ENCODE results near the gene DNAL1. TPM values are rescaled to one million over a fixed set of nuclear protein-coding genes. Genes with fewer than 3 reads are reported as not detected.

DNAL1 gene
- total RNA-seq, 1 donor from 2014 or later = 14.7 TPM

- intact Hi-C loops (cut with DNase I) = no loop called here
- Histone ChIP-seq H3K27me3 (ENCODE audit: low read depth) (no peaks in the 10 kb centered on the region), H3K4me3 (no peak overlapping the region), H3K36me3 (no peaks in the 10 kb centered on the region), H3K9me3 (no peaks in the 10 kb centered on the region), H3K4me1 (peaks cover 98% of the 10 kb centered on the region), H3K27ac (peak overlapping the region; percentile 88)
- DNase-seq (no peak), ATAC-seq (no peak)
- TF ChIP-seq, protein P1, sequence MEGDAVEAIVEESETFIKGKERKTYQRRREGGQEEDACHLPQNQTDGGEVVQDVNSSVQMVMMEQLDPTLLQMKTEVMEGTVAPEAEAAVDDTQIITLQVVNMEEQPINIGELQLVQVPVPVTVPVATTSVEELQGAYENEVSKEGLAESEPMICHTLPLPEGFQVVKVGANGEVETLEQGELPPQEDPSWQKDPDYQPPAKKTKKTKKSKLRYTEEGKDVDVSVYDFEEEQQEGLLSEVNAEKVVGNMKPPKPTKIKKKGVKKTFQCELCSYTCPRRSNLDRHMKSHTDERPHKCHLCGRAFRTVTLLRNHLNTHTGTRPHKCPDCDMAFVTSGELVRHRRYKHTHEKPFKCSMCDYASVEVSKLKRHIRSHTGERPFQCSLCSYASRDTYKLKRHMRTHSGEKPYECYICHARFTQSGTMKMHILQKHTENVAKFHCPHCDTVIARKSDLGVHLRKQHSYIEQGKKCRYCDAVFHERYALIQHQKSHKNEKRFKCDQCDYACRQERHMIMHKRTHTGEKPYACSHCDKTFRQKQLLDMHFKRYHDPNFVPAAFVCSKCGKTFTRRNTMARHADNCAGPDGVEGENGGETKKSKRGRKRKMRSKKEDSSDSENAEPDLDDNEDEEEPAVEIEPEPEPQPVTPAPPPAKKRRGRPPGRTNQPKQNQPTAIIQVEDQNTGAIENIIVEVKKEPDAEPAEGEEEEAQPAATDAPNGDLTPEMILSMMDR (IDR thresholded peaks at IDR 0.05) = no peak
These were observed 105.1 kb downstream of the DNAL1 start for GRCh38 chr14:73749706-73750530.

GRCh38 chr14:73750531-73750901 lies 105.7 kb downstream of the DNAL1 start:
- intact Hi-C loops (cut with DNase I) = no loop called here
- H3K4me3 ChIP-seq = no peak overlapping the region
- peak overlapping the region; percentile 88 for H3K27ac ChIP-seq
- DNase-seq = no peak
- no peak for ATAC-seq
- TF ChIP-seq, protein P1 (IDR thresholded peaks at IDR 0.05) = no peak
- H3K36me3 ChIP-seq = no peaks in the 10 kb centered on the region
- no peaks in the 10 kb centered on the region for H3K27me3 ChIP-seq (ENCODE audit: low read depth)
- peaks cover 98% of the 10 kb centered on the region for H3K4me1 ChIP-seq
- H3K9me3 ChIP-seq = no peaks in the 10 kb centered on the region

DNA sequence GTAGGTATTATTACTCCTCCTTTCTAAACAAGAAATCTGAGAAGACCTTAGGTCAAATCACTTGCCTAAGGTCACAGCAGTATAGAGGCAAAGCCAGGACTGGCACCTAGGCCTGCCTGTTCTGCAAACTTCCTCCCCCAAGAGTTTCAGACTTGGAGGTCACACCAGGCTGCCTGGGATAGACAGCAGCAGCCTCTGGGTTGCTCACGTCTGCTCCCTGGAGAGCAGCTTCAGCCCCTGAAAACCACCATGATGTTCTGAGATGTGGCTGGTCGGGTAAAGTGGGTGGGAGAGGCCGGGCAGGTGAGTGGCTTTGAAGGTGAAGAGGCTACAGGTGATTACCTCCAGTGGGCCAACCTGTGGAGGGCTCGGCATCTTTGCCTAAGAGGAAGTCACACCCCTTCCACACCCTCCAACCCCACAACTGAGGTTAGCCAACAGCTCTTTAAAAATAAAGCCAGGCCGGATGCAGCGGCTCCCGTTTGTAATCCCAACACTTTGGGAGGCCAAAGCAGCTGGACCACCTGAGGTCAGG lies 106.4 kb downstream of the DNAL1 start:
- TF ChIP-seq, protein P1 (IDR thresholded peaks at IDR 0.05) = no peak
- Histone ChIP-seq H3K9me3 (no peaks in the 10 kb centered on the region), H3K27me3 (ENCODE audit: low read depth) (no peaks in the 10 kb centered on the region), H3K4me3 (no peak overlapping the region), H3K4me1 (peaks cover 98% of the 10 kb centered on the region), H3K27ac (peak overlapping the region; percentile 88), H3K36me3 (no peaks in the 10 kb centered on the region)
- no peak for DNase-seq
- ATAC-seq = peak in 1 of 2 donors; percentile 14
- intact Hi-C loops (cut with DNase I) = no loop called here

DNA sequence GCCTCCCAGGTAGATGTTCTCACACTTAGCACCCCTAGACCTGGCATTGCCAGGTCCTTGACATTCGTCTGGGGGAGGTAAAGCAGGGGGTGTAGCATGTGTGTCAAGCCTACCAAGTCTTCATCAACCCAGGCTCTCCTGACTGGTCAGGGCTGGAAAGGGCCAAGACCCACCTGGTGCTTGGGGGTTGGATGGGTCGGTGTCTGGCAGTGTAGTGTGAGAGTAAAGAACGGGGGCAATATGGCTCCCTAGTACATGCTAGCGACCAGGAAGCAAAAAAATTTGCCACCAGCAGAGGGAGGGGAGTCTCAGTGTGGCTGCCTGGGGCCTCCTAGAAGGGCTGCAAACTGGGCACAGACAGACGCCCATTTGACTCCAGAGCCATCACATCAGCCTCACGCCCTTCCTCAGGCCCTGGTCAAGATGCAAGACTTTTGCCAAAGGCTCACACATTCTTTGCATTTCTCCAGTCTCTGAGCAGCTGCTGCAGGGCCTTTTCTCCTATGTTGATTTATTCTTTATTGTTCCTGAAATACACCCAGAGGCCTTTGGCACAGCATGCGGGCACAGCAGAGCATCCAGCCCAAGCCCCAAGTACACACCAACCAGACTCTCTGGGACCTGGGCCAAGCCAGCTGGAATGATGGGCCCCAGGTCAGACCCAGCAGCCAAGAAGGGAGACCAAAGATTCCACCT lies 107.7 kb downstream of the DNAL1 start:
- Histone ChIP-seq H3K4me3 (no peak overlapping the region), H3K9me3 (no peaks in the 10 kb centered on the region), H3K27me3 (ENCODE audit: low read depth) (no peaks in the 10 kb centered on the region), H3K4me1 (peaks cover 98% of the 10 kb centered on the region), H3K36me3 (no peaks in the 10 kb centered on the region), H3K27ac (peak overlapping the region; percentile 88)
- ATAC-seq = peak; percentile 27 to 45
- intact Hi-C loops (cut with DNase I) = no loop called here
- TF ChIP-seq, protein P1 (IDR thresholded peaks at IDR 0.05) = no peak
- no peak for DNase-seq

Other genes with a start within 250 kb of the DNAL1 start
- gene NUMB, start 186.4 kb upstream of the DNAL1 start, total RNA-seq = 126 TPM
- gene RIOX1, start 154.1 kb upstream of the DNAL1 start, total RNA-seq = 12.9 TPM
- 21.7 TPM for gene ACOT1, start 107.8 kb upstream of the DNAL1 start, total RNA-seq
- 1.4 TPM for gene HEATR4, start 86.0 kb upstream of the DNAL1 start, total RNA-seq
- gene ACOT2, start 75.8 kb upstream of the DNAL1 start, total RNA-seq = 52.9 TPM
- 5.0 TPM for gene ACOT4, start 53.1 kb upstream of the DNAL1 start, total RNA-seq
- gene ACOT6, start 32.5 kb upstream of the DNAL1 start, total RNA-seq = not detected
- 24.4 TPM for gene PNMA1, start 69.4 kb downstream of the DNAL1 start, total RNA-seq
- 10.8 TPM for gene PTGR2, start 206.8 kb downstream of the DNAL1 start, total RNA-seq
- gene ZNF410, start 241.9 kb downstream of the DNAL1 start, total RNA-seq = 41.5 TPM

All from lower lobe of right lung (tissue), 2 donors.